ENCODE measurements around the gene CYB561D1. TPM values are rescaled to one million over a fixed set of nuclear protein-coding genes. Genes with fewer than 3 reads are reported as not detected.
A peak's percentile ranks its signal among the peaks of the same experiment; 100 is the strongest.

Gene CYB561D1
- total and polyA plus RNA-seq, 8 donors = 6.0 to 14.9 (median 8.2) TPM

DNA sequence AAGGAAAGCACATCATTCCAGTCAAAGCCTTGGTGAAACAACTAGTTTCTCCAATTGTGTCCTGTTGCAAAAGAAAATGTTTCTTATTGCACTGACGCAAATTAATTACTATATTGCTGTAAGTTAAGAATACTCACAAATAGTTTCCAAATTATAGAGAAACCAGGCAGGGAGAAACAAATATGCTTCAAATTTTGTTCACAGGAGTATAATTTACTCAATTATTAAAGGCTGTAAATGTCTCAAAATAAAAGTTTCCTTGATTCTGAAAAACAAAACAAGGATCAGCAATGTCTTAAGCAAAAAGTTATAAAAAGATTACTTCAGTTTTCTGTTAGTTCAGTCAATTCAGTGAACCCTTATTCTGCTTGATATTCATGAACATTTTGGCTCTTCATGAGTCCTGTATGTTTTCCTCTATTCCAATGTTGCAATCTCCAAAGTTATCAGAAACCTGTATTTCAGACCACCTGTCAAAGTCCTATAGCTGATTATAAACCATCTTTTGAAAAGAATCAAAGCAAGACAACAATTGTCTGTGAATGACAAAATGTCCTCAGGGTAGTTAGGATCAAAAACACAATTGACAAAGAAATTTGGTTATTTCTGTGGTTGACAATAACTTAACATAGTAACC is 39.3 kb upstream of the CYB561D1 start:
- DNase-seq (no peak), ATAC-seq (no peak)
- no peaks in the 10 kb centered on the region for H3K4me1 ChIP-seq
- H3K36me3 ChIP-seq = no peaks in the 10 kb centered on the region
- H3K27me3 ChIP-seq = peaks cover 0 to 42% of the 10 kb centered on the region in 2 donors
- intact Hi-C loops (cut with DNase I) = no loop called here
- peaks cover 0 to 11% of the 10 kb centered on the region in 2 donors for H3K9me3 ChIP-seq
- TF ChIP-seq, protein P1, sequence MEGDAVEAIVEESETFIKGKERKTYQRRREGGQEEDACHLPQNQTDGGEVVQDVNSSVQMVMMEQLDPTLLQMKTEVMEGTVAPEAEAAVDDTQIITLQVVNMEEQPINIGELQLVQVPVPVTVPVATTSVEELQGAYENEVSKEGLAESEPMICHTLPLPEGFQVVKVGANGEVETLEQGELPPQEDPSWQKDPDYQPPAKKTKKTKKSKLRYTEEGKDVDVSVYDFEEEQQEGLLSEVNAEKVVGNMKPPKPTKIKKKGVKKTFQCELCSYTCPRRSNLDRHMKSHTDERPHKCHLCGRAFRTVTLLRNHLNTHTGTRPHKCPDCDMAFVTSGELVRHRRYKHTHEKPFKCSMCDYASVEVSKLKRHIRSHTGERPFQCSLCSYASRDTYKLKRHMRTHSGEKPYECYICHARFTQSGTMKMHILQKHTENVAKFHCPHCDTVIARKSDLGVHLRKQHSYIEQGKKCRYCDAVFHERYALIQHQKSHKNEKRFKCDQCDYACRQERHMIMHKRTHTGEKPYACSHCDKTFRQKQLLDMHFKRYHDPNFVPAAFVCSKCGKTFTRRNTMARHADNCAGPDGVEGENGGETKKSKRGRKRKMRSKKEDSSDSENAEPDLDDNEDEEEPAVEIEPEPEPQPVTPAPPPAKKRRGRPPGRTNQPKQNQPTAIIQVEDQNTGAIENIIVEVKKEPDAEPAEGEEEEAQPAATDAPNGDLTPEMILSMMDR (IDR thresholded peaks at IDR 0.05) = no peak
- no peak overlapping the region for H3K27ac ChIP-seq
- no peak overlapping the region for H3K4me3 ChIP-seq

DNA sequence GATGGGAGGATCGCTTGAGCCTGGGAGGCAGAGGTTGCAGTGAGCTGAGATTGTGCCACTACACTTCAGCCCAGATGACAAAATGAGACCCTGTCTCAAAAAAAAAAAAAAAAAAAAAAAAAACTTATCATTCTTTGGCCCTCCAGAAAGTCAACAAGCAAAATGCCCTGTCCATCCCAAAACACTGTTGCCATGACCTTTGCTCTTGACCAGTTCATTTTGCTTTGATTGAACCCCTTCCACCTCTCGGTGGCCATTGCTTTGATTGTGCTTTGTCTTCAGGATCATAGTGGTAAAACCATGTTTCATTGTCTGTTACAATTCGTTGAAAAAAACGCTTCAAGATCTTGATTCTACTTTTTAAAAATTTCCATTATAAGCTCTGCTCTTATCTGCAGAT is 36.1 kb upstream of the CYB561D1 start:
- ATAC-seq (no peak), DNase-seq (no peak)
- H3K27me3 ChIP-seq = peaks cover 0 to 41% of the 10 kb centered on the region in 2 donors
- H3K4me3 ChIP-seq = no peak overlapping the region
- H3K27ac ChIP-seq = no peak overlapping the region
- peaks cover 0 to 11% of the 10 kb centered on the region in 2 donors for H3K9me3 ChIP-seq
- no peaks in the 10 kb centered on the region for H3K36me3 ChIP-seq
- intact Hi-C loops (cut with DNase I) = no loop called here
- H3K4me1 ChIP-seq = no peaks in the 10 kb centered on the region
- TF ChIP-seq, protein P1 (IDR thresholded peaks at IDR 0.05) = no peak

DNA sequence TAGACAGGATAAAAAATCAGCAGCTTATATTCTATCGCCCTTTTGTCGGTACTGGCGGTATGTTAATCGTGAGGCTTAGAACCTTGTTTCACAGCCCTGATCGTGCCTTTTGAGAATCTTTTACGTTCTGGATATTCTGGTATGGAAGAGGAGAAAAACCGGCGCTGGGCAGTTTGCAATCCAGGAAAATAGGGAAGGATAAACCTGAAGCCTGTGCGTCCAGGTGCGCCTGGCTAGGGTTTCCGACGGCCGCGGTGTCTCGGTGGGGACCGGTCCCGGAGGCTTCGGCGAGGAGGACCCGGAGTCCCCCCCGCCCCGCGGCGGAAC is 27.8 kb upstream of the CYB561D1 start:
- H3K4me3 ChIP-seq = peak overlapping the region; percentile 33 to 51
- no peak for ATAC-seq
- H3K4me1 ChIP-seq = peaks cover 3 to 15% of the 10 kb centered on the region in 2 donors
- no peak overlapping the region for H3K27ac ChIP-seq
- TF ChIP-seq, protein P1 (IDR thresholded peaks at IDR 0.05) = no peak
- H3K27me3 ChIP-seq = peaks cover 27 to 95% of the 10 kb centered on the region in 2 donors
- no peaks in the 10 kb centered on the region for H3K36me3 ChIP-seq
- intact Hi-C loops (cut with DNase I) = no loop called here
- no peaks in the 10 kb centered on the region for H3K9me3 ChIP-seq
- DNase-seq = no peak

DNA sequence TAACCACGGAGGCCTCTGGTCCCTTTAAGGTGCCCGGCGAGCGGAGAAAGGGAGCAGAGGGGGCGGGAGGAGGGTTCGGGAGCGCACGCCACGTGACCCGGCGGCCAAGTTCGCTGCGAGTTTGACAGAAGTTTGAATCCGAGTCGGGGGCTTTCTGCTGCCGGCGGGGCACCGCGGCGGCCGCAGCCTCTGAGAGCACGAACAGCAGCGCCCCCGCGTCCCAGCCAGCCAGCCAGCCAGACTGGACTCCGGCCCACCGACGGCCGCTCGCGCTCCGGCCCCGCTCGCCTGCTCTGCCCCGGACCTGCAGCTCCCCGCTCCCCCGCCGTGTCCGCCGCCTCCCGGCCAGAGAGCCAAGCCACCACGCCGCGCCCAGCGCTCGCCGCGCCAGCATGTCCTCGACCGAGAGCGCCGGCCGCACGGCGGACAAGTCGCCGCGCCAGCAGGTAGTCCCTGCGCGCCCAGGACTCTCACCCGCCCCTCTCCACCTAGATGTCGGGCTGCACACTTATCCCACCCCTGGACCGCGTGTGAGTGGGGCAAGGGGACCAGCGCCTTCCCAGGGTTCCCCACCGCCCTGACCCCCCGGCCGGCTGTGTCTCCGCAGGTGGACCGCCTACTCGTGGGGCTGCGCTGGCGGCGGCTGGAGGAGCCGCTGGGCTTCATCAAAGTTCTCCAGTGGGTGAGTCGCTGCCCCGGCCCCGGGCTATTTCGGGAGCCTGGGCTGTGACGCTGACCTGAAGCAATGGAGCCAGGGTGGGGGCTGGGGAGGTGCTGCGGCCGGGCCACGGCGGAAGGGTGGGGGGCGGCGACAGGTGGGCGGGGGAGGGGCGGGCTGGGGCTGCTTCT is 27.2 kb upstream of the CYB561D1 start, which contains the start of gene SYPL2:
Gene SYPL2 (plus strand): TSS at position 95 of the 849 bp plus-strand sequence. CDS start 298 bp downstream, at position 393.
- Histone ChIP-seq H3K4me3 (peak within 1 kb of the TSS; percentile 33 to 51), H3K27me3 (peaks cover 27 to 94% of the 10 kb centered on the region in 2 donors), H3K27ac (no peak within 1 kb of the TSS), H3K36me3 (no peaks in the 10 kb centered on the region), H3K4me1 (peaks cover 3 to 15% of the 10 kb centered on the region in 2 donors), H3K9me3 (no peaks in the 10 kb centered on the region)
- TF ChIP-seq, protein P1 (IDR thresholded peaks at IDR 0.05) = no peak
- ATAC-seq (peak; percentile 90), DNase-seq (peak; percentile 18 to 86 (median 44))
- intact Hi-C loops (cut with DNase I) = no loop called here

DNA sequence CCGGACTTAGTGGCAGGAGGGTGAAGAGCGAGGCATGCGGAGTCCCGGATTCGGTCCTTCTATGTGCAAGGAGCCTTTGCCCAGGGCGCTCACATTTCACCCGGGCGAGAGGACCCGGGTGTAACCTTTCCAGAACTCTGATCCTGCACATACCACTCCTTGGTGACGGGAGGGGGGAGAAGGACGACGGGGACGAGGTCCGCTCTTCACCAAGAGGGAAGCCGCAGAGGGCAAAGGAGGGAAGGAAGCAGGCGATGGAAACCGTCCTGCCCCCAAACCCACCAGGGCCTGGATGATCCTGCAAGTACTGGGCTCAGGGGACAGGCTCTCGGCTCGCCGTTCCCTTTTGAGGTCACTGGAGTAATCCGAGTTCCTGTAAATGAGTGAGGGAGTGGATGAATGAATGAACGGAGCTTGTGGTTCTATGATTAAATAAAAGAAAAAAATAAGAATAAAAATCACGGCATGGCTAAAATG is 26.6 kb upstream of the CYB561D1 start:
- TF ChIP-seq, protein P1 (IDR thresholded peaks at IDR 0.05) = no peak
- H3K27ac ChIP-seq = no peak overlapping the region
- H3K4me1 ChIP-seq = peaks cover 3 to 15% of the 10 kb centered on the region in 2 donors
- no peaks in the 10 kb centered on the region for H3K36me3 ChIP-seq
- DNase-seq (no peak), ATAC-seq (peak; percentile 15)
- no peaks in the 10 kb centered on the region for H3K9me3 ChIP-seq
- peaks cover 27 to 98% of the 10 kb centered on the region in 2 donors for H3K27me3 ChIP-seq
- intact Hi-C loops (cut with DNase I) = no loop called here
- peak overlapping the region in 1 of 2 donors; percentile 51 for H3K4me3 ChIP-seq
